ENCODE results near the gene A1CF.

Gene A1CF

GRCh38 chr10:50861370-50861769, 24.1 kb downstream of the A1CF start:
- no peak for DNase-seq (ENCODE audit: low spot score)

GRCh38 chr10:50857579-50857978, 27.8 kb downstream of the A1CF start:
- no peak for DNase-seq (ENCODE audit: low spot score)

- no peak for DNase-seq (ENCODE audit: low spot score)
Measured at GRCh38 chr10:50855461-50855860, 30.0 kb downstream of the A1CF start.

- DNase-seq (ENCODE audit: low spot score) = no peak
Measured at GRCh38 chr10:50855015-50855414, 30.4 kb downstream of the A1CF start.

- DNase-seq (ENCODE audit: low spot score) = no peak
Measured at GRCh38 chr10:50853557-50853956, 31.9 kb downstream of the A1CF start.

GRCh38 chr10:50851884-50852671, 33.3 kb downstream of the A1CF start:
- no peak for DNase-seq (ENCODE audit: low spot score)

GRCh38 chr10:50850578-50851230, 34.7 kb downstream of the A1CF start:
- DNase-seq (ENCODE audit: low spot score) = no peak

- no peak for DNase-seq (ENCODE audit: low spot score)
Measured at GRCh38 chr10:50846753-50847152, 38.7 kb downstream of the A1CF start.

GRCh38 chr10:50837095-50837494, 48.3 kb downstream of the A1CF start:
- no peak for DNase-seq (ENCODE audit: low spot score)

- no peak for DNase-seq (ENCODE audit: low spot score)
Measured at GRCh38 chr10:50832171-50832751, 53.2 kb downstream of the A1CF start.

- no peak for DNase-seq (ENCODE audit: low spot score)
Measured at GRCh38 chr10:50830066-50830465, 55.4 kb downstream of the A1CF start.

GRCh38 chr10:50824782-50825181, 60.6 kb downstream of the A1CF start:
- DNase-seq (ENCODE audit: low spot score) = no peak

- DNase-seq (ENCODE audit: low spot score) = no peak
Measured at GRCh38 chr10:50823789-50824188, 61.6 kb downstream of the A1CF start.

- DNase-seq (ENCODE audit: low spot score) = no peak
Measured at GRCh38 chr10:50809596-50809995, 75.8 kb downstream of the A1CF start.

GRCh38 chr10:50807851-50808776, 77.3 kb downstream of the A1CF start:
- peak; percentile 6 for DNase-seq (ENCODE audit: low spot score)

GRCh38 chr10:50805981-50806622, 79.3 kb downstream of the A1CF start:
- DNase-seq (ENCODE audit: low spot score) = no peak

- DNase-seq (ENCODE audit: low spot score) = no peak
Measured at GRCh38 chr10:50799595-50799994, 85.8 kb downstream of the A1CF start.

GRCh38 chr10:50798297-50798696, 87.1 kb downstream of the A1CF start:
- no peak for DNase-seq (ENCODE audit: low spot score)

GRCh38 chr10:50796693-50797092, 88.7 kb downstream of the A1CF start:
- DNase-seq (ENCODE audit: low spot score) = no peak

- DNase-seq (ENCODE audit: low spot score) = no peak
Measured at GRCh38 chr10:50794490-50794889, 90.9 kb downstream of the A1CF start.
